Neural cell (in vitro differentiated cells): ENCODE data around the gene TULP4.

Experiments used
- EP300 ChIP-seq: fragments of 450-650 bp; conservative IDR thresholded peaks from 2 replicates; pipeline ENCODE4 v1.6.1; 2014; ENCODE audit warnings: antibody characterized with exemption, mild to moderate bottlenecking, moderate library complexity; ENCODE audit not compliant: poor library complexity, severe bottlenecking
- POLR2AphosphoS5 ChIP-seq: IDR thresholded peaks from 2 replicates; pipeline ENCODE4 v1.6.1; 2012
- TF ChIP-seq, protein P1 (sequence below): fragments of 450-650 bp; IDR thresholded peaks from 2 replicates; pipeline ENCODE4 v1.5.1; 2014; ENCODE audit warnings: antibody characterized with exemption, mild to moderate bottlenecking, moderate library complexity; ENCODE audit not compliant: poor library complexity, severe bottlenecking

- no peak for TF ChIP-seq EP300
- TF ChIP-seq, protein P1, sequence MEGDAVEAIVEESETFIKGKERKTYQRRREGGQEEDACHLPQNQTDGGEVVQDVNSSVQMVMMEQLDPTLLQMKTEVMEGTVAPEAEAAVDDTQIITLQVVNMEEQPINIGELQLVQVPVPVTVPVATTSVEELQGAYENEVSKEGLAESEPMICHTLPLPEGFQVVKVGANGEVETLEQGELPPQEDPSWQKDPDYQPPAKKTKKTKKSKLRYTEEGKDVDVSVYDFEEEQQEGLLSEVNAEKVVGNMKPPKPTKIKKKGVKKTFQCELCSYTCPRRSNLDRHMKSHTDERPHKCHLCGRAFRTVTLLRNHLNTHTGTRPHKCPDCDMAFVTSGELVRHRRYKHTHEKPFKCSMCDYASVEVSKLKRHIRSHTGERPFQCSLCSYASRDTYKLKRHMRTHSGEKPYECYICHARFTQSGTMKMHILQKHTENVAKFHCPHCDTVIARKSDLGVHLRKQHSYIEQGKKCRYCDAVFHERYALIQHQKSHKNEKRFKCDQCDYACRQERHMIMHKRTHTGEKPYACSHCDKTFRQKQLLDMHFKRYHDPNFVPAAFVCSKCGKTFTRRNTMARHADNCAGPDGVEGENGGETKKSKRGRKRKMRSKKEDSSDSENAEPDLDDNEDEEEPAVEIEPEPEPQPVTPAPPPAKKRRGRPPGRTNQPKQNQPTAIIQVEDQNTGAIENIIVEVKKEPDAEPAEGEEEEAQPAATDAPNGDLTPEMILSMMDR = no peak
- no peak for TF ChIP-seq POLR2AphosphoS5
Measured at GRCh38 chr6:158337332-158337731, 25.1 kb downstream of the TULP4 start.
